T-helper 9 cell (primary cell): Measurements from ENCODE around the gene SDK2.
"Not testable (repeated sequence)": the region's sequence is repeated elsewhere in the genome, so short reads cannot be mapped to it uniquely, and the experiment has no call there.

ENCODE experiments used
- DNase-seq: peaks from one replicate; pipeline ENCODE4 v3.0.0-alpha.2; 2020

The SDK2 gene

DNA sequence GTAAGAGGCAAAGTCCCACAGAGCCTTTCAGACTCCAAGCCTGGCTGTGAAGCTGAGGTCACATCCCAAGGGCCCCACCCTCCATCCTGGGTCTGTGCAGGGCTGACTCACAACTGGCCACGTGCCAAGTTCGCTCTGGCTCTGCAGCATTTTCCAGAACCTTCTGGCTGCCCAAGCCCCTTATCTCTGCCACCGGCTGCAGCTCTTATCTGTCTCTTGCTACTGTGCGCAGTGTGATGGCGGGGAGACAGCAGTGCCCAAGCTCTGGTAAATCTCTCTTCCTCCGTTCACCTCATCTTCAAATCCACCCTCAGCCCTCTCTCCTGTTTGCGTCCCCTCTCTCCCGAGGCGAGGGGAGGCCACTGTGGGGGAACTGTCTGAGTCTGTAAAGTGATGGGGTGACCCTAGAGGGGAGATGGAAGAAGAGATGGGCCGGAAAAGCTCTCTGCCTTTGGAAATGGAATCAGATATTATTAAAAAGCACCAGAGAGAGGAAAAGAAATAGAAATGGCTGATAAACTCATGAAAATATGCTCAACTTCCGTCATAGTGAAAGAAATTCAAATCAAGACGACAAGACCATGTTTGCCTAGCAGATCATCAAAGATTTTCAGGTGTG is 169.8 kb downstream of the SDK2 start:
- DNase-seq = no peak

DNA sequence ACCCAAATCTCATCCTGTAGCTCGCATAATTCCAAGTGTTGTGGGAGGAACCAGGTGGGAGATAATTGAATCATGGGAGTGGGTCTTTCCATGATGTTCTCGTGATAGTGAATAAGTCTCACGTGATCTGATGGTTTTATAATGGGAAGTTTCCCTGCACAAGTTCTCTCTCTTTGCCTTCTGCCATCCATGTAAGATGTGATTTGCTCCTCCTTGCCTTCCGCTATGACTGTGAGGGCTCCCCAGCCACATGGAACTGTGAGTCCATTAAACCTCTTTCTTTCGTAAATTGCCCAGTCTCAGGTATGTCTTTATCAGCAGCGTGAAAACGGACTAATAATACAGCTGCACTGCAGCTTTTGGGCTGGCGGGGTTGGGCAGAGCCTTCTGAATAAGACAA is 171.5 kb downstream of the SDK2 start:
- not testable (repeated sequence) for DNase-seq

DNA sequence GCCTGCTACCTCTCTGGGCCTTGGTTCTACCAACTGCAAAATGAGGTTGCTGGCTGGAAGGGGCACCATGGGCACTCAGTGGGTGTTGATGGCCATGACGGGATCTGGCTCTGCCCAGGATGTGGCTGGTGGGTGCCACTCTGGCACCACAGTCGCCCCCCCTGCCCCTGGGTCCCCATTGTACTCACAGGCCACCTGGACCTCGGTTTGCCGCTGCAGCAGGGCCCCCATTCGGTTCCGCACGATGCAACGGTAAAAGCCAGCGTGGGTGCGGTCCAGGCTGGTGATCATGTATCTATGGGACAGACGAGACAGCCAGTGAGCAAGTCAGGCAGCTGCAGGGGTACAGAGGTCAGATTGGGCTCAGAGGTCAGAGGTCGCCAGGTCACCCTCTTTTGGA is 172.3 kb downstream of the SDK2 start:
- DNase-seq = no peak

DNA sequence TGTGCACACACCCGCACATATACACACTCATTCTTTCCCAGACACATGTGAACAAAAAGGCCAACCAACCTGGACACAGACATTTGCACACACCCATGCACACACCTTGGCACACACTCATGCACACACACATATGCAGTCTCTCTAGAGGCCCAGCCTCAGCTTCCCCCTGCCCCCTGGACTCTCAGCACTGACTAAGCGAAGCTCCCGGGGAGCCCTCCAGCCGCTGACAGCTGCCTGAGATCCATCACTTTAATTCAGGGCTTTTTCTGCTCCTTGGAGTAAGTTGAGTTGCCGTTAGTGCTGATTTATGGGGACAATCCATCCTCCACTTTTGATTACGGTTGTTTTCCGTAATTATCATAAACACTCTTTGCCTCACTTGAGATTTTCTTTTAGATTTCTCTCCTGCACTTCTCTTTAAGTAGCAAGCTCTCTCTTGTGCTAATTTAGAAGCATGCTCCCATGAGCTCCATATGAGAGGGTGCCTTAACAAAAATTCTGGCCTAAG is 173.9 kb downstream of the SDK2 start:
- DNase-seq = no peak

DNA sequence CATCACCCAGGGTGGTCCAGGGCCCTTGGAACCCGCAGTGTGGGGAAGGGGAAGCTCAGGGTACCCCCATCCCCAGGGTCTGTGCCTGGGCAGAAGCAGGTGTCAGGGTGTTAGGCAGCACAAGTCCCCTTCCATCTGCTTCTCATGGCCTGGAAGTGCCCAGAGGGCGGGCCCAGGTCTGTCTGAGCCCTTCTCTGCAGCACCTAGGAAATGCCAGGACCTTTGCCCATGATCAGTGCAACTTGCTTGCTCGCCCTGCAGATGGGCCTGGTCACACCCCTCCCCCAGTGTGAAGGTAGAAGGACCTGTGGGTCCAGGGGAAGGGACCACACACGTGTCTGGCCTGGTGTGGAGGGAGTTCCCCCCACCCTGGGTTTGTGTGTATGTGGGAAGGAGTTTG is 174.9 kb downstream of the SDK2 start:
- DNase-seq = no peak

DNA sequence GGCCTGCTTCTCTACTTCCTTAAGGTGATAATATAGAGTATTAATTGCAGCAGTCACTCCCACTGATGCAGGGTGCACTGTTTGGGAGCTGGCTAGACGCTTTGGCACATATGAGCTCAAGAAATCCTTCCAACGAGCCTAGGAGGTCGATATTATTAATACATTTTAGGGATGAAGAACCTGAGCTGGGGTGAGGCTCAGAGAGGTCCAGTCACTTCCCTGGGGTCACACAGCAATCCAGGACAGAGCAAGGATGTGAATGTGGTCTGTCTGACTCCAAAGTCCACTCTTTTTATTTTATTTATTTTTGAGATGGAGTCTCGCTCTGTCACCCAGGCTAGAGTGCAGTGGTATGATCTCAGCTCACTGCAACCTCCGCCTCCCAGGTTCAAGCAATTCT is 176.0 kb downstream of the SDK2 start:
- no peak for DNase-seq

DNA sequence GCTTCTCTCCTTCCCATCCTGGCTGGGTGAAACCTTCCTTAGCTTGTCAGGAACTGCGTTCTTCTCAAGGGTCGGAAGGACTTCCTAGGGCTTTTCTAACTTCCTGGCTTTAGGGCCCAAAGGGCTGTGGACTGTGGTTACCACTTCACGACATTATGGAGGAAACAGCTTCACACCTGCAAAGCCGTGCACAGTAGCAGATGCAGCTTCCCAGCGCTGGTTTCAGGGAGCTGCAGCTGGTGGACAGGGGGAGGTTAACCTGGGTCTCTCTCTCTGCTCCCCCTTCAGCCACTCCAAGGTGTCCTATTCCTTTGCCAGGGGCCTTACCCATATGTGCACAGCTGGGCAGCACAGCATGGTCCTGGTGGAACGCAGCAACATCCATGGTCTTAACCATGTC is 176.6 kb downstream of the SDK2 start:
- DNase-seq = no peak

DNA sequence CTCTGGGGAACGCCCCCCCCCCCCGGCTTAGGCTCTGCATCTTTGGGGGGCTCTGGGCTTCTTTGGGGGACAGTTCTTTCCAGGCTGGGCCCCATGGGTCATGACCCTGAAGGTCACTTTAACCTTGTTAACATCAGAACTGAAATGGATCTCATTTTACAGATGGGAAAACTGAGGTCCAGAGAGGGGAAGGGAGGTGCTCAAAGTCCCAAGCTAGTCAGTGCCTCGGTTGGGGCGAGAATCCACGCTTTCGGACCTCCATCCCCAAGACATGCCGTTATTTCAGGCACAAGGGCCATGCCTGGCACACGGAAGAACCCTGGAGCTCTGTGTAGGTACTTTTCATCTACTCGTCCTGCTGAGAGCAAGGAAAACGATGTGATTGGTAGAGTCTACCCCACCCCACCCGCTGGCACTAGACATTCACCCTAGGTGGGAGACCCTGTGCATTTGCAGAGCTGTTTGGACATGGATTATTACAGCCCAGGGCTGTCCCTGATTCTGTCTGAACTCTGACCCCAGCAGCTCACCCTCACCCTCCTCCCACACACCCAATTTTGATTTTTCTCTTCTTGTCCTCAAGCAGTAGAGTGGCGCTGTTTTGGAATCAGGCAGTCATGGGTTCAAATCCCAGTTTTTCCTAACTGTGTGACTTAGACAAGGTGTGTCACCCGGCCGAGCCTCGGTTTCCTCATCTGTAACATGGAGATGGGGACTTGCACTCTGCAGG is 177.4 kb downstream of the SDK2 start:
- DNase-seq = no peak

DNA sequence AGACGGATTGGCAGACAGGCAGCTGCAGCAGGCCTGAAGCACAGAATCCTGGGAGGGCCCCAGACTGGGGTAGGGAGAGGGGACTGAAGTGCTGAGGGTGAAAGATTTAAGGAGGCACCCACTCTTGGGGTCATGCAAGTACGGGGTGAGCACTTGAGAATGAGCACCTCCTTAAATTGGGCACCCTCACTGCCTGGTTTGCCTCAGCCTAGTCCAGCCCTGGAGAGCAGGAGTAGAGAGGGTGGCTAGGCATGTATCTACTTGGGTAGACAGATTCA is 178.4 kb downstream of the SDK2 start:
- DNase-seq = no peak

DNA sequence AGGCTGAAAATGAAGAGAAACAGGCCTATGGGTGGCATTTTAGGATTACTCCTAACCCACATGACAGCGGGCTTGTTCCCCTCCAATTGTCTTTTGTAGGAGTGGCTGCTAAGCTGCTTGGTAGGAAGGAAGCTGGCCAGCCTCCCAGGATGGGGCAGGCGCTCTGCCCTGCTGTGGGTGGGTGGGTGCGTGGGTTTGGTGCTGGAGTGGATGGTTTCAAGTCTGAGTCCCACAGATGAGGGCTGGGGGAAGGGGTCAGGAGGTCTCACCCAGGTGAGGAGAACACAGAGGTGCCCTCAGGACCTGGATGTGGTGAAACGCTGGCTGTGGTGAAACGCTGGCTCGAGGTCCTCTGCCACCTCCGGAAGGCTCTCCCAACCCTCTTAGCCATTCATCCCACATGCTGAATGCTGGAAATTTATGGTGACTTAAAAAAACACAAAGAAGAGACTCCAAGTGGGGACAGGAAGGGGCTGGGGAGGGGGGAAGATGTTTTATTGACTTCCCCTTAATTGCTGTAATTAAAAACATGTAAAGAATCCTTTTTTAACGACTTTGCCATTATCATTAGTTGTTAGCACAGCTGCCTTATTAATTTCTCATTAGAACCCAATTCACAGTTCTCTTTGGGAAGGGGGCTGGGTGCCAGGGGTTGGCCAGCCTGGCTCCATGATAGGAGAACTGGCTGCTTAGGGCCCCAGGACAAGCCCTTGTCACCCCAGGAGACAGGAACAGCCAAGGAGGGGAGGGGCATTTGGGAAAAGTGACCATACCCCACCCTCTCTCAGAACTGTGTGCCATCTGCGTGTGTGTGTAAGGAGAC is 178.9 kb downstream of the SDK2 start:
- no peak for DNase-seq

DNA sequence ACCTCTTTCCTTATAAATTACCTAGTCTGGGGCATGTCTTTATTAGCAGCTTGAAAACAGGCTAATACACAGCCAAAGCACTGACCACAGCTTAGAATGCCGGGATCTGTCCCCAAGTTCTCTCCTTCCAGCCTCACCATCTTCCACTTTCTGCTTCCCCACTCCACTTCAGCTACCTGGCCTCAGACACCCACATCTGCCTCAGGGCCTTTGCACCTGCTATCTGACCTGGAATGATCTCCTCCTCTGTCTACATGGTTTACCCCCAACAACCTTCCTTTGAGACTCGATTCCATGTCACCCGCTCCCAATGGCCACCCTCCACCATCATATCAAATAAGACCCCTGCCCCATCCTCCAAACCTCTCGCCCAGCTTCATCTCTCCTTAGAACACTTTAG is 179.8 kb downstream of the SDK2 start:
- no peak for DNase-seq

DNA sequence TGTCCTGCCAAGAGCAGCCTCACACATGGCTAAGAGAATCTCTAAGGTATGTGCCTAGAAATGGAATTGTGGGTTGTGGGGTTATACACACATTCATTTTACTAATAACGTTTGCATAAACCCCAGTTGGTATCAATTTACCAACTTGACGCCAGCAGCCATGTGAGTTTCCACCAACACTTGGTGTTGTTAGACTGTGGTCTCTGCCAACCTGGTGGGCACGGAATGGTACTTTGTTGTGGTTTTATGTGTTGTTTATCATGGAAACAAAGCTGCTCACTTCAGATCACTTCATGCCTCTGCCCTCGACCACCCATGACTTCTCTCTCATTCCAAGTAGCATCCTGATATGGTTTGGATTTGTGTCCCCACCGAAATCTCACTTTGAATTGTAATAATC is 180.4 kb downstream of the SDK2 start:
- DNase-seq = no peak

DNA sequence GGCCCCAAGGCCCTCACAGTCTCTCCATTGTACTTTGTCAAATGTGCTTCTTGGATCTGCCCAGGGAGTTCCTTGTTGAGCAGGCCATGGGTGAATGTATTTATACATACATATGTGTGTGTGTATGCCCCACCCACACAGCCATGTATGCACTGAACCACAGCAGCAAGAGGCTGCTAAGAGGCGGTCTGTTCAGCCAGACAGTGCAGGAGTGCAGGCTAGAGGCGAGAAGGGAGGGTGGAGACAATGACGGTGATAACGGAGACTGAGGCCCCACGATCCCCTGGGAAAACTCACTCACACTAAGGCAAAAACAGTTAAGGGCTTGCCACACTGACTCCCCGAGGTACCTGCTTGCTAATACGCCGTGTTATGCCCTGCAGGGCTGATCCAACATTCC is 181.4 kb downstream of the SDK2 start:
- DNase-seq = no peak

DNA sequence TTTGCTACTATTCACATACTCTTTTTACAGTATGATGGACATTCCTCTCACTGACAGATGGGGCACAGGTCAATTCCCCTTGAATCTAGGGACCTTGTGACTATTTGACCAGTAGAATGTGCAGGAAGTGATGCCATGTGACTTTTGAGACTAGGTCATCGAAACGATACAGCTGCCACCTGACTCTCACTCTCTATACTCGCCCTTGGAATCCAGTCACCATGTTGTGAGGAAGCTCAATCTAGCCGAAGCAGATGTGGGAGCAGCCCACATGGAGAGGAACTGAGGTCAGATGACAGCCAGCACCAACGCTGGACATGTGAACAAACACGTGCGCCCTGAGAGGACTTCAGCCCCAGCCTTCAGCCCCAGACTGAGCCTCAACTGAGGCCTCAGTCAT is 184.3 kb downstream of the SDK2 start:
- no peak for DNase-seq

DNA sequence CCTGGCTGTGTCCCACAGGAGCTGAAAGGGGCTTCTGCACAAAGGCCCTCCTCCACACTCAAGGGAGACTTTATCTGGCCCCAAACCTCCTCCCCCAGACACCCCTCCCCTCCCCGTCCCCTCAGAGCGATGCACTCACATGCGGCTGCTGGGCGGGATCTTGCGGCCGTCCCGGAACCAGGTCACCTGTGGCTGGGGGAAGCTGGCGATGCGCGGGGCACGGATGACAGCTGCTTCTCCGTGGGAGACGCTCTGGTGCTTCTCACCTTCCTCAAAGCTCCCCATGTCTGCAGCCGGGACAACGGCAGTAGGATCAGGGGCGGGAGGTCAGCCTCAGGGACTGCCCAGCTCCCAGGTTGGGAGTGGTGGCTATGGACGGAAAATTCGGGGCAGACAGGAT is 188.5 kb downstream of the SDK2 start:
- DNase-seq = no peak

DNA sequence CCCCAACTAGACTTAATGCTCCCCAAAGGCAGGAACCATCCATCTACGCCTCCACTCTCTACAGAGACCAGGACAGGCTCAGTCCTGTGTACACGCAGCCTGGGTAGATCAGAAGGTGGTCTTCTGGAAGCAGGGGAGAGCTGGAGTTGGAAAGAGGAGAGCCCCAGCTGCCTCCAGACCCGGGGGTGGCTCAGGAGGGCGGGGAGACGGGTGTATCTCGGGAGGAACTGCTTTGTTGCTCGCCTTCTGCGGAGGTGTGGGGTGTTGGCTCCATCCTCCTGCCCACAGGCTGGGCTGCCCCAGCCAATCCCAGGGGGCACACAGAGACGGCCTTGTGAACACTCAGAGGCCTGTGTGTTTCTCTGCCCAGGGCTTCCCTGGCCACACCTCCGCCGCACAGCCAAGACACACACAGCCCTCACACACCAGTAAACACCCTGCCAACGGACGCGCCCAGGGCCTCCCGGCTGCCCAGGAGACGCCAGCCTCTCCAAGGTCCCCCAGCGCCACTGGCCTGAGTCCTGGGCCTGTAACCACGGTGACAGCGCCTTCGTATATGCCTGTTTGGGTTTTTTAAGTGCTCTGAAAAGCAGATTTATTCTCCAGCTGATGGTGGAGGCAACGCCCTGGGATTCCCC is 189.1 kb downstream of the SDK2 start:
- DNase-seq = no peak

DNA sequence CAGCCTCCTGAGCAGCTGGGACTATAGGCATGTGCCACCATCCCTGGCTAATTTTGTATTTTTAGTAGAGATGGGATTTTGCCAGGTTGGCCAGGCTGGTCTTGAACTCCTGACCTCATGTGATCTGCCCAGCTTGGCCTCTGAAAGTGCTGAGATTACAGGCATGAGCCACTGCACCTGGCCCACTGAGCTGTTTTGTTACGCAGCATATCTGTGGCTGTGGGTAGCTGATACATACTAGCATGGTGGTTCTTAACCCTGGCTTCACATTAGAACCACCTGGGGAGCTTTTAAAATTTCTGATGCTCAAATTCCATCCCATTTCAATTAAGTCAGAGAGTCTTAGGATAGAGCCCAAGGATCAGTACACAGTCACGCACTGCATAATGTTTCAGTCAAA is 190.8 kb downstream of the SDK2 start:
- not testable (repeated sequence) for DNase-seq

DNA sequence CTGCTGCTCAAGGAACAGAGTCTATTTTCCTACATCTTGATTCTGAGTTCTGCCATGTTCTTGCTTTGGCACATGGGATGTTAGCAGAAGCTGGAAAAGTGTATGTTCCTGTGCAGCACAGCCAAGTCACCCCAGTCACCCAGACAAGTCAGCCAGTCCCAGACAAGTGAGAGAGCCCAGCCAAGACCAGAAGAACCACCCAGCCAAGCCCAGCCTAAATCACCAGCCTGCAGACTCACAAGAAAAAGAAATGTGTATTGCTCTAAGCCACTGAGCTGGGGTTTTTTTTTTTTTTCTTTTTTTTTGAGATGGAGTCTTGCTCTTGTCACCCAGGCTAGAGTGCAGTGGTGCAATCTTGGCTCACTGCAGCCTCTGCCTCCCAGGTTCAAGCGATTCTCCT is 191.2 kb downstream of the SDK2 start:
- no peak for DNase-seq

DNA sequence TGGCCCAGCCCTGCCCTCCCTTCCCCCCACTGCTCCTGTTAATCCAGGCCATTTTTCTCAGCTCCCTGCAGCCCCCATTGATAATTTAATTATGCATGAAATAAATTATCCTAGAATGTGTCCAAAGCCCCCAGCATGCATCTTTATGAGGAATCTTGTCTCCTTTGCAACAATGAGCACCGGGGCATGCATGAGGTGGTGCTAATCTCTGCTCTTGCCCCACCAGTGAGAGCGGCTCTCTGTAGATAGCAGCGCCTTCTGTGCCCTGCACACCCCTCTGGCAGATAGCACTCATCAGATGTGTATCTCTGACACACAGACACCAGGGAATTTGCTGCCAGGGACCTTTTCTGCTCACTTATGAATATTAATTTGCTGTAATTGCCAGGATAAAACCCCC is 192.2 kb downstream of the SDK2 start:
- DNase-seq = no peak

DNA sequence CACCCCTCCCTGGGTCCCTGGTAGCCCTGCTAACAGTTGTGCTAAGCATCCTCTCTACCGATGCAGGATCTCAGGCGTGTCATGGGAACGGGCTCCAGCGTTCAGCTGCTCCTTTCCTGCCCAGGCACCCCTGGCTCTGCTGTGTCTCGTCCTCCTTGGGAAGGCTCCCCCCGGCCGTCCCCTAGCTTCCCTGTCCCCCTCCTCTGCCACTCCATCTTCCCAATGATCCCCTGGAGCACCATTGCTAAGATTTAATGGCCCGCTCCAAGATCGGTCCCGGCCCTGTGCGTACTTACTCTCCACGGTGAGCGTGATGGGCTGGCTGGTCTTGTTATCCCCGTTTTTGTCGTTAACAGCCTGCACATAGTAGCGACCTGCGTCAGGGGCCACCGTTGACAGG is 196.9 kb downstream of the SDK2 start:
- no peak for DNase-seq

DNA sequence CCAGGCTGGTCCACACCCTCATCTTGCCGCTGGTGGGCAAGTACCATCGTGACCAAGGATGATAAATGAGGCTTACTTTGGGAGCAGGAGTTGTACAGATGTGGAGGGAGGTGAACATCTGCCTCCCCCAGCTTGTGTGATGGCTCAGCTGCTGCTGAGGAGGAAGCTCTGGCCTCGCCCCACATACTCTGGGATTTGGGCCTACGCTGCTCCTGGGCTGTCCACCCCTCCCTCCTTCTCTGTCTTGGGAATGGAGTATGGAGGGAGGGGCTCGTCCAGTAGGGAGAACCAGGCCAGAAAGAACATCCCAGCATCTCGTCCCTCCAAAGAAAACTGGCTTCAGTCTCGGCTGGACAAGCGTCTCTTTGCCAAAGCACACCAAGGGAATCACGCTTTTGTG is 197.6 kb downstream of the SDK2 start:
- DNase-seq = no peak

DNA sequence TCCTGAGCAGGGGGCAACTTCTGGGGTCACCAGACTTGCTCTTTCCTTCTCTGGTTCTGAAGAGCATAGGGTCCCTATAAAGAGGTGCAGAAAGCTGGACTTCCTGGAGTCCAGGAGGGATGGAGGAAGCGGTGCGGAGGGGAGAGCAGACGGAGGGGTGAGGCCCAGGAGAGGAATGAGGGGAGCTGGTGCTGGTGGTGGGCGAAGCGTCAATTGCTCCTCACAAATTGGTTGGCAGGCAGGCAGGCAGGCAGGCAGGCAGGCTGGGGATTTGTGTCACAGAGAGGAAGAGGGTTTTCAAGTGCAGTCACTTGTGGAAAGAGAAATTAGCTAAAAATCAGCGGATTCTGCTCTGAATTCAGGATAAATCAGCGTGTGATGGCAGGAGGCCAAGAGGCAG is 198.8 kb downstream of the SDK2 start:
- no peak for DNase-seq

DNA sequence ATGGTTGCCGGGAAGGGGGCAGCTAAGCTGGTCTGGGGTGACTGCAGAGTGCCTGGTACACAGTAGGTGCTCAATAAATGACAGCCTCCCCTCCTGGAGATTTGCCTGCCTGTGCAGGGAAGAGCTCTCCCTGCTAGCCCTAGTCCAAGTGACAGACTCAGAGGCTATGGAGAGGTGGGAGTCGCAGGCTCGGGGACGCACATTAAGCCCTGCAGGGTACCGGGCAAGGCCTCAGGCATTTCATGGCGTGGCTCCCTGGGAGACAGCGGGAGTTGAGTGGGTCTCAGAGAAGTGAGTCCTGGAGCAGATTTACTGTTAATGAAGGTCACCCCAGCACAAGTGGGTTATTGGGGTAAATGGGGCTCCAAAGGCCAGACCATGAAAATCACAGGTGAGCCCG is 200.2 kb downstream of the SDK2 start:
- DNase-seq = no peak

DNA sequence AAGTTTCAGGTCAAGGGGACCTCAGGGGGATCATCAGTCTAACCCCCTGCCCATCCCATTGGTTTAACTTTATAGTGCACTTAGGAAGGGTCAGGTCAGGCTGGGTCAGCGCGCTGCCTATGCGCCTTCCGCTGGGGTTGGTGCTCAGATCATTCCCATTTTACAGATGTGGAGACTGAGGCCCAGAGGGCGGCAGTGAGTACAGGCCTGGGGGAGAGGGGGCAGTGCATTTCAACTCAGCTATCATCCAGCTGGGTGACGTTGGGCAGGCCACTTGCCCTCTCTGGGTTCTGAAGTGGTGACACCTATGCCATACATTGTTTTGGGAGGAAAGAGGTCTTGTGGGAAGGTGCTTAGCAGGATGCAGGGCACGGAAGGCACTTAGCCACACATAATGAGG is 204.6 kb downstream of the SDK2 start:
- DNase-seq = no peak
